GM18870 (cell line): ENCODE measurements around the gene CDY1.
"Not testable (repeated sequence)": the region's sequence is repeated elsewhere in the genome, so short reads cannot be mapped to it uniquely, and the experiment has no call there.

Experiments used
- ATAC-seq: cut with Tn5 transposase; IDR thresholded peaks from one replicate; pipeline ENCODE4 v1.9.1; 2021; ENCODE audit warnings: moderate library complexity; ENCODE audit not compliant: unreplicated experiment

CDY1 gene, protein sequence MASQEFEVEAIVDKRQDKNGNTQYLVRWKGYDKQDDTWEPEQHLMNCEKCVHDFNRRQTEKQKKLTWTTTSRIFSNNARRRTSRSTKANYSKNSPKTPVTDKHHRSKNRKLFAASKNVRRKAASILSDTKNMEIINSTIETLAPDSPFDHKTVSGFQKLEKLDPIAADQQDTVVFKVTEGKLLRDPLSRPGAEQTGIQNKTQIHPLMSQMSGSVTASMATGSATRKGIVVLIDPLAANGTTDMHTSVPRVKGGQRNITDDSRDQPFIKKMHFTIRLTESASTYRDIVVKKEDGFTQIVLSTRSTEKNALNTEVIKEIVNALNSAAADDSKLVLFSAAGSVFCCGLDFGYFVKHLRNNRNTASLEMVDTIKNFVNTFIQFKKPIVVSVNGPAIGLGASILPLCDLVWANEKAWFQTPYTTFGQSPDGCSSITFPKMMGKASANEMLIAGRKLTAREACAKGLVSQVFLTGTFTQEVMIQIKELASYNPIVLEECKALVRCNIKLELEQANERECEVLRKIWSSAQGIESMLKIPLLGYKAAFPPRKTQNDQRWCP

DNA sequence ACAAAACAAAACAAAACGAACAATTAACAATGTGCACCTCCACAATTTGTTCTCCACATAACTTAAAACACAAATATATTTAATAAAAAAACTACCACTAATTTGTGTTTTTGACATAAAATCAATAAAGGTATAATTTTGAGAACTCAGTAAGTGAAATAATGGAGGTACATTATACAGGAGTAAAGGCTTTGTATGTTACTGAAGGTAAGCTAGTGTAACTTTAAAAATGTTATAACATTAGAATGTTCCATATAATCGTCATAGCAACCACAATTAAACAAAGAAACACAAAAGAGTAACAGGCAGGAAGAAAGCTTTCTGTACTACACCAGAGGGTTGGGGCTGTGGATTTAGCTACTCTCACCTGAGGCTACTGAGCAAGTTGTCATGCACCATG is at the start of gene CDY1:
Gene CDY1 (plus strand): TSS at position 301 of the 400 bp plus-strand sequence. CDS start 326 bp downstream, outside the sequence.
- not testable (repeated sequence) for ATAC-seq

DNA sequence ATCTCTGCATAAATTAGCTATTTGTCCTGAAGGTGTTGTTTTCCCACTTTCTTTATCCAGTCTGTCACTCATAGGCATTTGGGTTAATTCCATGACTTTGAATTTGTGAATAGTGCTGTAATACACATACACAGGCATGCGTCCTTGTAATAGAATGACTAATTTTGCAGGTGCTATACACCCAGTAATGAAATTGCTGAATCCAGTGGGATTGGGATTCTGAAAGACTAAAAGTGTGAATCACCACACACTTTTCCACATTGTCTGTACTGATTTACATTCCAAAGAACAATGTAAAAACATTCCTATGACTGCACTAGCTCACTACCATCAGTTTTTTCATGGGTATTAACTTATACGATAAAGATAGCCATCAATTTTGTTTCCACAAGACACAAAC is 28.6 kb upstream of the CDY1 start:
- ATAC-seq, result not testable (repeated sequence)

DNA sequence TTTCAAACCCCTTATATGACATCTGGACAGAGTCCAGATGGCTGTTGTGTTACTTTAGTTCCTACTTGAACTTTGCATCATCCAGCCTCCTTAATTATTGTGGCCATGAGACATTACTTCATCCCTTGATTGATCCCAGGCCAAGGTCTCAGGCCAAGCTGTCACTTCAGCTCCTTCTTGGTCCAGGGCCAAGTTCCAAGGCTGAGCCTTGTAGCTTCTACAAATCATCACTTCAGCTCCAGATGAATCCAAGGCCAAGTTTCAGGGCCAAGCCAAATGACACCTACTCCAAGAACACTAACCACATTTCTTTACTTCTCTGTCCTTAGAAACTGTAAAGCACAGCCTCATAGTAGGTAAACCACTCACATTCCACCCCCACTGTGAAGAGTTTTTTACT is 1.7 kb upstream of the CDY1 start:
- ATAC-seq, result not testable (repeated sequence)

DNA sequence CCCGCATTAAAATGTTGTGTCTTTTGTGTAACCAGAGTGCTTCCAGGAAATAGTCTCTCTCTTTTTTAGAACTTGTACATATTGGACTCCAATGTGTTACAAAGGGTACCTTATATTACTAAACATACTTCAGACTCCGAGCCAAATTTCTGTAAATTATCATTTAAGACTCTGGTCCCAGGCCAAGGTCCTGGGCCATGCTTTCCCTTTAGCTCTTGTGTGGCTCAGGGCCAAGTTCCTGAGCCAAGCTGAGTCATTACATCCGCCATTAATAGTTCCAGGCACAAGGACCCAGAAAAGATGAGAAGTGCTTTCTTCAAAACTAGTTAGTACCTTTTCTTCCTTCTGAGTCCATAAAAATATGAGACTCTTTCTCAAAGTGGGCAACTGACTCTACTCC is 4.6 kb downstream of the CDY1 start:
- not testable (repeated sequence) for ATAC-seq

DNA sequence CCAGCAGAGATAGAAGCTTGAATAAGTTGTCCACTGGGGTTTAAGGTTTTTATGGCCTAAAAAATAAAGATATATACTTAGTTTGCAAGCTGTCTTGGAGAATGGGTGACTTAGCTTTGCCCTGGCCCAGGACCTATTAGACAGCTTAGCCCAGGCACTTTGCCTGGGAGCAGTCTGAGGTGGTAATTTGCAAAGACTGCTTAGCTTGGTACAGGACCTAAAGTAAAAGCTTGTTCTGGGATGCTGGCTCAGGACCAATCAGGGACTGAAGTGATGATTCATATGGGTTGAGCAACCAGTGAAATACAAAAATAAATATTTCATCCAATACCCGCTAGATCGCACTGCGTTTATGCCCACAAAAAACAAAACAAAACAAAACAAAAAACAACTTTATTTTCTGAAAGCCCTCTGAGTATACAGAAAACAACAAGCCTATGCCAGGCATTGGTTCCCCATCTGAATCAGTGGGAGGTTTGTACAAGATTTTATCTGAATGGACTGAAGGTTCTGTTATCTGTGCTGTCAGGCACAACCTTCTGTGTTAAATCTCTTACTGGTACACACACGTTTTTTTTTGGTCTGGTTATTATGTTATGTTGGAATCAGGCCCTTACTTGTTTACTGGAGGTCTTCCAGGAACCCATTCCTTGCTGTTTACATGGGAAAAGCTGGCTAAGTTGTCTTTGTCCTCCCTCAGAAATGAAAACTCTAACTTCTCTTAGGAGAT is 8.6 kb downstream of the CDY1 start:
- ATAC-seq, result not testable (repeated sequence)

DNA sequence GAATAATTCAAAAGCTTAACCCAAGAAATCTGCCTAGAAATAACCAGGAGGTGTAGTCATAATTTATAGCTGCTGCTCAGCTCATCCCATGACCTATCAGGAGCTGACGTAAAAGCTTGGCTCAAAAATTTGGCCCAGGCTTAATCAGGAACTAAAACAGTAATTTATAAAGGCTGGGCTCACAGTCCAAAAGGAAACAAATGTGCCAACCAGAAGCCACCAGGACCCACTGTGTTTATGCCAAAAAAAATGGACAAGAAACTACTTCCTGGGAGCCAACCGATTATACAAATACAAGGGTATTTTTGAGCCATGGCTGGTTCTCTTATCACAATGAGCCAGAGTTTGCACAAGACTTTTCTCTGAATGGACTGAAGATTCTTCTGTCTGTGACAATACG is 17.9 kb downstream of the CDY1 start:
- ATAC-seq, result not testable (repeated sequence)

DNA sequence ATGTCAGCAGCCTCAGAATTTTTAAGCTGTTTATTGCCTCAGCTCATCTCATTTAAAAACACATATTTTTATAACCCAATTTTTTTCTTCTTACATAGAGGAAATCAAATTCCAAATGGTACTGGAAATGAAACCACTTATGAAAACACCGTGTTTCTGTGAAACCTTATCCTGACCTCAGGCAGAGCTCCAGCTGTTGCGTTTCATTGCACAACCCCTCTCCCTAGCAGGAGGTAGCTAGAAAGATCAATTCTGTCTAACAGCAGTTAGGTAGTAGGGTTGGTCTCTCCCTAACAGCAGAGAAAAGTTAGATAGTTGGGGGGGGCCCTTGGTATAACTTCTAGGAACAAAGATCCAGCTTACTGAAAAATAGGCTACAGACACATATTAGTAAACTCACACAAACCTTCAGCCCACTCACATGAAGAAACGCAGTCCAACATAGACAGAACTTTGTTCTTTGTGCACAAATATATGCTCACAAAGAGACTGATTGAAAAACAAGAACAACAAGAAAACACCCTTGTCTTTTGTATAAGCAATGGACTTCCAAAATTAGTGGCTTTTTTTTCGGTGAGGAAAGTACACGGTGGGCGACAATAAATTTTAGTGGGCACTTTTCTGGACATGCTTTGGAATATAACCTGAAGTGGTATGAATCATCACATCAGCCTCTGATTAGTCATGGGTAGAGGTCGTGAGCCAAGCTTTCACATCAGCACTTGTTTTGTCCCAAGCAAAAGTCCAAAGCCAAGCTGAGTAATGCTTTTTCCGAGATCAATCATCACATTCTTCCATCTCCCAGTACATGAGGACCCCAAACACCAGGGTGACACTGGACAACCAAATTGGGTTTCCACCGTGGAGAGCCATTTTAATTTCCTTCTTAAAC is 21.4 kb downstream of the CDY1 start:
- ATAC-seq, result not testable (repeated sequence)
